ENCODE measurements around the gene PRTFDC1.

PRTFDC1 gene

DNA sequence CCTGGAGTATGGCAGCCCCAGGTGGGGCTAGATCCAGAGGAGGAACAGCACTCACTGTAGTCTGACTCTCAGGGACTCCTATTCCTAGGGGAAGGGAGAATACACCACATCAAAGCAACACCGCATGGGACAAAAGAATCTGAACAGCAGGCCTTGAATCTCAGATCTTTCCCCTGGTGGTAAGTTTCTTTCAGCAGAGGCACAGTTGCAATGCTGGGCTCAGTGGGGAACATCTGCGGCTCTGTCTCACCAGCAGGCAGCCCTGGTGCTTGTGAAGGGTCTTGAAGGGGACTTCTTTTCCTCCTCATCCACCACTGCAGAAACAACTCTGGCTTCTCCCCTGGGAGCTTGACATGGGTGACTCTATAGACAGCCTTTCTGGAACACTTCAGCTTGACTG is 117.5 kb downstream of the PRTFDC1 start:
- no peak for DNase-seq

DNA sequence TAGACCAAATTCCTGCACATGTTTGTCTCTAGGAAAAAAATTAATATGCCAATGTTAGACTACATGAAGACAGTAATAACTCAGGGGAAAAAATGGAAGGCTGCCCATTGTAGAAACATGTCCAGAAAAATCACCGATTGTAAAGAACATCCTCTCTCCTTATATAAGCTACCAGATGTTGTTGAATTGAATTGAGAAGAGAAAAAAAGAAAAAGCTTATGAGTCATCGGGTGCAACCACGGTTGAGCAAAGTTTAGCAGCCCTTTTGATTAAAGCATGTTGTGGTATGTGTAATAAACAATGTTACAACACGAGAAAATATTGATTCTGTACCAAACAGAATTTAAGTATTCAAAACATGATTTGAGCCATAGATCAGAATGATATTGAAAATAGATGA is 126.4 kb downstream of the PRTFDC1 start:
- DNase-seq: no peak

DNA sequence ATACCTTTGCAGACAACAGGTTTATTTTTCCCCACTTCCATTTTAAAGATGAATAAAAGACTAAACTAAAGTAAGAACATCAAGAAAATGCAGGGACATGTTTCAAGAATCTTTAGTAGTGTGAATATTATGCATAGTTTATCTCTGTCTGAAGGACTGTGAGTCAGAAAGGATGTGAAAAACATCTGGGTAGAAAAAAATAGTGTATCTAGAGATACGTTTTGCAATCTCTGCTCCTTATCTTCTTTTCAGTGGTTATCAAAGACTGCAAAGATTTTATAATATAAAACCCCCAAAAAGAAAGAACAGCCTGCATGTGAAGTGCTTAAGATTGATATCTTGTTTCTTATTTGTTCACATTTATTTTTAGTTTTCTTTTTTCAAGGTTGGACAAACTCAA is 126.9 kb downstream of the PRTFDC1 start:
- DNase-seq: no peak

DNA sequence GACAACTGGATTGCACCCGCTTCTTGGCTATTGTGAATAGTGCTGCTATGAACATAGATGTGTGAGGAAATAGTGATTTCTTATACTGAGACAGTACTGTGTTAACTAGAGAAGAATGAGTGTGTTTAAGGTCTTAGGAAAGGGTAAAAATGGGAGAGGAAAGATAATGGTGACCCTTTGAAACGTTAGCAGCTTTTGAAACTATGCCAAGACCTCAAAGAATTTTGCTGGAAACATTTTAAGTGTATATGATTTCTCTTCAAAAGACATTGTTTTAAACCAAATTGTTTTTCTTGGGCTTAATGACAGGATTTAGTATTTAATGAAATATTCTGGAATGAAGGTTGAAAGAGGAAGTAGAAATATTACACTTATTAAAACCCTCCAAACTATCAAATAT is 127.9 kb downstream of the PRTFDC1 start:
- DNase-seq: no peak

DNA sequence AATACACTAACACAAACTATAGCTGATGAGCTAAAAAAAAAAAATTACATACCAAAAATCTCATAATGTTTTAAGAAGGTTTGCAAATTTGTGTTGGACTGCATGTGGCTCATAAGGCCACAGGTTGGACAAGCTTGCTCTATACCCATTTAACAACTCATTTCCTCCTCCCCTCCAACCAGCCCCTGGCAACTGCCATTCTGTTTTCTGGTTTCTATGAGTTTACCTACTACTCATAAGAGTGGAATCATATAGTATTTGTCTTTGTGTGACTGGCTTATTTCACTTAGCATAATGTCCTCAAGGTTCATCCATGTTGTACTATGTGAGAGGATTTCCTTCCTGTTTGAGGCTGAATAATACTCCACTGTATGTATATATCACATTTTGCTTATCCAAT is 128.3 kb downstream of the PRTFDC1 start:
- DNase-seq: no peak

DNA sequence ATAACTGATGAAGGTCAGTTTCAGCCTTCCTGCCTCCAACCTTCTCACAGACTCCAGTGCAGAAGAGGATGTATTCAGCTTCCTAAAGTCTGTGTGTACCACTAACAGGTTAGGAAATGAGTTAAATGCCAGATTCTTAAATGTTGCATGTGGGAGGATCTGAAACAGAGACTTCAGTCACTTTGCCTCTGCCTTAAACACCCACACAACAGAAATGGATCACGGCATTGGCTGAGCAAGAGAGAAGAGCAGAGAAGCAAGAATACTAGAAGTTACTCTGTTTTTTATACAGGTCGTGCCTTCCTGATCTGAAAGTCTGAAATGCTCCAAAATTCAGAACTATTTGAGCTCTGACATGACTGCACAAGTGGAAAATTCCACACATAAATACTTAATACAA is 129.8 kb downstream of the PRTFDC1 start:
- no peak for DNase-seq

DNA sequence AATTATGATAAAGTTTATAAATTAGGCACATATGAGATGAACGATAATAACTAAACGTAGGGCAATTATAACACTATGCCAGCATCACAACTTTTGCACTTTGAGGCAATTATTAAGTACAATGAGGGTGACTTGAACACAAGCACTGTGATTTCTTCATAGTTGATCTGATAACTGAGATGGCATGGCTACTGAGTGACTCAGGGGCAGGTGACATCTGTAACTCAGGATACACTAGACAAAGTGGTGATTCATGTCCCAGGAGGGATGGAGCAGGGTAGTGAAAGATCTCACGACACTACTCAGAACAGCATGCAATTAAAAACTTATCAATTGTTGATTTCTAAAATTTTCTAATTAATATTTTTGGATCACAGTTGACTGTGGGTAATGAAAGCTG is 130.4 kb downstream of the PRTFDC1 start:
- no peak for DNase-seq

DNA sequence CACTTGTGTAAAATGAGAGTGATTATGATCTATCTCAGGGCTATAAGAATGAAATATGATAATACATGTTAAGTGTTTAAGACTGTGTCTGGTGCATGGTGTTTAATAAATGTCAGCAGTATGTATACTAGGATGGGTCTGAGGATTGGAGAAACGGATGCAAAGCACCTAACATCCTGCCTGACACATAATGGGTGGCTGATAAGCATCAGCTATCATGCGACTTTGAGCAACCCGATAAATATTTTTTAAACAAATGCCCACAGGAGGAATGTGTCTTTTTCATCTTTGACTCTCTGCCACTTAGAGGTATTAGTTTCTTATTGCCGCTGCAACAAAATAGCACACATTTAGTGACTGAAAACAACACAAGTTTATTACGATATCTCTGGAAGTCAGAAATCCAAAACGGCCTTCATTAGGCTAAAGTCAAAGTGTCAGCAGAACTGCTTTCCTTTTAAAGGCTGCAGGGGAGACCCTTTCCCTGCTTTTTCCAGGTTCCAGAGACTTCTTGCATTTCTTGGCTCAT is 135.5 kb downstream of the PRTFDC1 start:
- no peak for DNase-seq

DNA sequence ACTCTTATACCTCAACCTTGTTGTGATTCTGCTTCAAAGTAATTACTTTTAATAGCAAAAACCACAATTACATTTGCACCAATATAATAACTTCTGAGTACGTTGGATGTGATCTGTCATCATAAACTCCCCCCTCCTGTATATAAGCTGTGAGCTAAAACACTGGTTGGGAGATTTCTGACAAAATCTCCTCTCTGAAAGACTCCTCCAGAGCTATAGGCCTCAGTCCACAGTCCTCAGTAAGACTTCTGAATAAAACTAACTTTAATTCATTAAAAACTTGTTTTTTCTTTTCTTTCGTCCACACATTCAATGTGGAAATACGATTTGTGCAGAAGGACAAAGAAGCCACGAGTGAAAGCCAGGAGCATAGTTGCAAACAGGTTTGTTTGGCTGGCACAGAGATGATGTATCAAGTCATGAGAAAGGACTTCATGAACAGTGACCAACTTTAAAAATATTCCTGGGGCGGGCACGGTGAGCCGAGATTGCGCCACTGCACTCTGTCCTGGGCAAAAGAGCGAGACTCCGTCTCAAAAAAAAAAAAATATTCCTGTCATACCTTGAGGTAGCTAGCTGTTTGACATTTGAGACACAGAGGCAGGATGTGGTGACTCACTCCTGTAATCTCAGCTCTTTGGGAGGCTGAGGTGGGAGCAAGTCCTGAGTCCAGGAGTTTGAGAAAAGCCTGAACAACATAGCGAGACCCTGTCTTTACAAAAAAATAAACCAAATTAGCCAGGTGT is 137.7 kb downstream of the PRTFDC1 start:
- no peak for DNase-seq

DNA sequence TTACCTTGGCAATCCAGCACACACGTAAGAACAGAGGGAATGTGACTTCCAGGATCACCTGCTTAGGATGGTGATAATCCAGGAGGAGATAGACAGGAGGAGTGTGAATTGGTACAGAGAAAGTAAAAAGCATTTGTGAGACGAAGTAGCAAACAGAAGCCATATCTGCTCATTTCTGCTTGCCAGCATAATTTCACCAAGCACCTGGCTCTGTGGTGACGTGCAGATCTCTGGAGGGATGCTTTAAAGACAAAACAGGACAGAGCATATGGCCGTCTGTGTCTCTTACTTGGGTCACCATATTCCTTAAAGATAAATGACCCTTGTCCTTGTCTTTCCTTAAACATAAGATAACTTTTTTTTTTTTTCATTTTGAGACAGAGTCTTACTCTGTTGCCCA is 138.6 kb downstream of the PRTFDC1 start:
- DNase-seq: no peak

DNA sequence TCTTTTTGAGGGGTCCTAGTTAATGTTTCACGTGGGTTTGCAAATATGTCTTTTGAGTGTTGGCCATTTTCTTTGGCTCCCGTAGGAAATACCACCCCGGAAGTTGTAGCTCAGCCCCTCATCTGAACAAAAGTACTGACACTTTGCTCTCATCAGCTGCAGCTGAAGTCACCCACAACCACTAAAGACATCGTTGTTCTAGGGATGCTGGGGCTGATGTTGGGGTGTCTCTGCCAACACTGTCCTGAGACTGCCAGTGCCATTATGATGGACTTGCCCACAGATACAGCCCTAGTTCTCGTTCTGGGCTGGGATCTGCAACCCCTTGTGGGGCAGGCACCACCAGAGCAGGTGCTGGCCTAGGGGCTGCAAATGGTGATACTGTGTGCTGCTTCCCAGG is 146.1 kb downstream of the PRTFDC1 start:
- no peak for DNase-seq

DNA sequence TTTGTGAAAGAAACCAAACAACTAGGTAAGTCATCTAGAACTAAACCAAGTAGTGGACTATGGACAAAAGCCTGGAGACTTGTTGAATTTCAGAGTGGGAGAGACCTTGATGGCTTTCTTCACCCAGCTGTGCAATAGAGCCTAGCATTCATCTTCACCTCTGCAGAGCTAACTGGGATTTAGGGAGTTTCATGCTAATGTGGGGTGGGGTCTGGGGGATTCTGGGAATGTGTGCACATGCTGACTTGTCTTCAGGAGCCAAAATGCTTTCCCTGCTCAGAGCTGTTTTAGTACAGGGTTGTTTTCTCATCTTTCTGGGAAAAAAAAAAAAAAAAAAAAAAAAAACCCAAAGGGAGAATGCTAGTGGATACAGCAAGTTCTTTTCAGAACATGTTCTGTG is 147.4 kb downstream of the PRTFDC1 start:
- DNase-seq: no peak

DNA sequence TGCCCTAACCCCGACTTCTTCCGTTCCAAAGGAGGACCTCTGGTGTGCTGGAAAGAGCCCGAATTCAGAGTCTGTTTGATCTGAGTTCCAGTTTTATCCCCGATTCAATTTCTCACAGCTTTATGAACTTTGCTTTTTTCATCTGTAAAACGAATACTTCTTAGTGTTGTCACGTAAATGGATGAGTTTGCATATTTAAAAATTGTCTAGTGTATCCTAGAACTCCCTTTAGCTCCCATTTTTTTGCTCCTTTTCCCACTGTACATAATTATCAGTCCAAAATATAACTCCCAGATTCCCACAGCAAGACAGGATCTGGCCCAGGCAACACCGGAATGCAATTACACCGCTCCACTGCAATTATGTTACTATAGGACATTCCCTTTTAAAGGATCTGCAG is 148.0 kb downstream of the PRTFDC1 start:
- DNase-seq: no peak

DNA sequence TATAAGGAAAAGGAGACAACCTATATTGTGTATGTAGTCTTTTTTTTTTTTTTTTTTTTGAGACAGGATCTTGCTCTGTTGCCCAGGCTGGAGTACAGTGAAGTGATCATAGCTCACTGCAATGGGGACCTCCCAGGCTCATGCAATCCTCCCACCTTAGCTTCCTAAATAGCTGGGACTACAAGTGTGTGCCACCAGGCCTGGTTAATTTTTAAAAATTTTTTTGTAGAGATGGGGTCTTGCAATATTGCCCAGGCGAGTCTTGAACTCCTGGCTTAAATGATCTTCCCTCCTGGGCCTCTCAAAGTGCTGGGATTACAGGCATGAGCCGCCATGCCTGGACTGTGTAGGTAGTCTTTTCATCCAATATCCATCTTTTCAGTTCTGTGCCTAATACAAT is 150.0 kb downstream of the PRTFDC1 start:
- DNase-seq: no peak

DNA sequence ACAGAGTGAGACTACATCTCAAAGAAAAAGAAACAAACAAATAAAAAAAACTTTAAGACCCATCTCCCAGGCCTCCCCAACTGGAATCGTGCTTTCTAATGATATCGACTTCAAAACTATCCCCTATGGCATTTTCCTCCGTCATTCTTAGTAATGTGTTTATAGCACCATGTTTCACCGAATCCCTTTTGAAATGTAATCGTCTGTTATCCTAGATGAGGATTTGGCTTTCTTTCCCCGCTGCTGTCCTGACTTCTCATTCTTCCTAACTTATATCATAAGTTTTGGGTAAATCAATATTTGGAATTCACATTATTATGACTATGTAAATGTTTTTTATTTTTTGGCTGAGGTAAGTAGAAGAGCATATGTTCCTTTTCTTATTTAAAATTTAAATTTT is 151.5 kb downstream of the PRTFDC1 start:
- DNase-seq: no peak
